GM19452 (cell line): Measurements from ENCODE around the gene MEGF6.

Experiments used
- ATAC-seq: cut with Tn5 transposase; IDR thresholded peaks from one replicate; pipeline ENCODE4 v1.9.1; 2021; ENCODE audit not compliant: unreplicated experiment

The MEGF6 gene

GRCh38 chr1:3609016-3609768, 2.1 kb downstream of the MEGF6 start:
- ATAC-seq: no peak

DNA sequence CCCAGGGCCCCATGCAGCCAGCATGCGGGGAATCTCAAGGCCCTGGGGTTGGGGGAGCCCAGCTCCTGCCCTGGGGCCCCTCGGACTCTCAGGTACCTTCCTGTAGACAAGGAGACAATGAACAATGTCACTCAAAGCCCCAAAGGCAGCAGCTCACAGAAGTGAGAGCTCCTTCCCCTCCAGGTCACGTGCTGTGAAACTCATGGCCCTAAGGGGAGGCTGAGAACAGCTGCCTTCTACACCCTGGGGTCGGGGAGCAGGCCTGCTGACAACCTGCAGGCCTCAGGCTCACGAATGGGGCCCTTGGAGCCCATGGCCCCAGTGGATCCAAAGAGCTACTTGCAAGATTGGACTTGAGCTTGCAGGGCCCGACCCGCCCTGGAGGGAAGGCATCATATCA, 3.2 kb downstream of the MEGF6 start:
- ATAC-seq: no peak

DNA sequence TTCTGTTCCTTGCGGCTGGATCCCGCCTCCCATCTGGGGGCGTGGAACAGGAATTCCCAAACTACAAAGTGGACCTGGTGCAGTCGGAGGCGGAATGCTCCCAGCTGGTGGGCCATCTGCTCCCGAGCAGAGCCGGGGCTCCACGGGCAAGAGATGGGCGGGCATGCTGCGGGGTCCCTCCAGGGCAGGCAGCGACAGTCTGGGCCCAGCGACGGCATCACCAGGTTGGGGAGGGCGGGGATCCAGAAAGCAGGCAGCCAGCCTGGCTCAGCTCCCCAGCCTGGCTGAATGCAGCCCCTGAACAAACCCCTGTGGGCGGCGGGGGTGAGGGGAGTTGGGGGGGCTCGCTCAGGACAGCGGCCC, 3.6 kb downstream of the MEGF6 start:
- no peak for ATAC-seq

GRCh38 chr1:3606779-3607702, 4.3 kb downstream of the MEGF6 start:
- ATAC-seq: no peak

GRCh38 chr1:3604997-3605823, 6.1 kb downstream of the MEGF6 start:
- ATAC-seq: no peak

DNA sequence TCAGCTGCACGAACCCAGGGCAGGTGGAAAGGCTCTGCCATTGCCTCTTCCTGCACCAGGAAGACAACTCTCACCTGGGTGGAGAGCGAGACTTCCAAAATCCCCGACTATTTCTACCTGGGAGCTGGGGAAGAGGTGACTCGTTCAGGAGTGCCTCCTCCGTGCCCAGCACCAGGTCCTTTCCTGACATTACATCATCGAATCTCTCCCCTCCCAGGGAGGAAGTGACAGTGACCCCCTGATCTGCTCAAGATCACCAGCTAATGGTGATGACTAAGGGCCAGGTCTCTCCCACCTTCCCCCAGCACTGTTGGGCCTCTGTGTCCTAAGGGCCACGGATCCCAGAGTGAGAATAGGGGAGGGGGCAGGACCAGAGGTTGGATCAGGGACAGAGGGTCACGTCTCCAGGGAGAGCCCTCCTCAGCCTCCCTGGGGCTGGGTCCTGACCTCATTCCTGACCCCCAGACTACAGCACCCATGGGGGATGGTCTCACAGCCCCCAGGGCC, 6.8 kb downstream of the MEGF6 start:
- ATAC-seq: no peak

- ATAC-seq: no peak
Measured at GRCh38 chr1:3603571-3604467, 7.5 kb downstream of the MEGF6 start.

- ATAC-seq: no peak
Measured at GRCh38 chr1:3603156-3603555, 8.2 kb downstream of the MEGF6 start.

GRCh38 chr1:3602375-3602774, 8.9 kb downstream of the MEGF6 start:
- ATAC-seq: no peak

GRCh38 chr1:3601743-3602142, 9.6 kb downstream of the MEGF6 start:
- ATAC-seq: no peak

GRCh38 chr1:3600354-3600753, 11.0 kb downstream of the MEGF6 start:
- no peak for ATAC-seq

GRCh38 chr1:3599816-3600215, 11.5 kb downstream of the MEGF6 start:
- ATAC-seq: no peak

GRCh38 chr1:3599286-3599811, 12.0 kb downstream of the MEGF6 start:
- ATAC-seq: no peak

DNA sequence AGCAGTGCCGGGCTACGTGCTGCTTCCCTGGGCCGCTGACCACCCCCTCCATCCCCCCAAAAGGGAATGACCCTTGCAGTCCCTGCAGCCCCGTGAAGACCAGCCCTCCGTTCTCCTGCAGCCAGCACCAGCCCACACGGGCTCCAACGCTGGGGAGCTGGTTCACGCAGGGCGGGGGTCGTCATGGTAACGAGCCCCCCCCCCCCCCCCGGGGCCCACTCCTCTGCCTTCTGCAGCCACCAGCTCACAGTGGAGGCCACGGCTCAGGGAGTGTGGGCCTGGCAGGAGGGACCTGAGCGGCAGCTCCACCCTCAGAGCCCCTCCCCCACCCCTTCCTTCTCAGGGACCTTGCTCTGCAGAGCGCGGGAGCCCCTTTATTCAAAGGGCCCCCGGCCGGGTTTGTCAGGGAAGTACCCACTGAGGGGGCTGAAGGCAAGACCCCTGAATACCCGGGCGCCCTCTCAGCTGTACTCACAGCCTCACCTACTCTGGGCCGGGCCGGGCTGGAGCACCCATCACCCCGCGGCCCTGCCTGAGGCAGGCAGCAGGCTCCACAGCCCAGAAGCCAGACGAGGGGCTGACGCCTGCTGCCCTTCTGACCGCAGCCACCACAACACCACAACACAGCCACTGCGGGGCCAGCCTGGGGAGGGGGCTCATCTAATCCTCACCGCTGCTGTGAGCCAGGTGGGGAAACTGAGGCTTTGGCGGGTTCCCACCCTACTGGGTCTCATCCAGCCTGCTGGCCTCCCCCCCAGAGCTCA, 12.6 kb downstream of the MEGF6 start:
- no peak for ATAC-seq

DNA sequence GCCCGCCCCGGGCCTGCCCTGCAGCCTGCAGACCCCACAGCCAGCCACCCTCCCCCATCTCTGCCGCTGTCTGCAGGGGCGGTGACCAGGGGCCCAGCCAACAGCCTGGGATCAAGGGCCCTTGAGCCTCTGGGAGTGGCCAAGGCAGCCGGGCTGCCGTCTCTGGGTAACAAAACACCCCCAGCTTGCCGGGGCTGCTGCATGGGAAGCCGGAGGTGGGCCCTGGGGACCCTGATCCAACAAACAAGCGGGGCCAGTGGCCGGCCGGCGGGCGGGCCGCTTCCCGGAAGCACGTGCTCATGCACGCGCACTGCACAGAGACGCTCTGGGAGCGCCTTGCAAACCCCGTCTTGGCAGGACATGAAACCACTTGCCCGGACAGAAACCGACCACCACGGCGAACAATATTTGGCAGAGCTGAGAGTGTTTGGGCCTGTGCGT, 13.2 kb downstream of the MEGF6 start:
- no peak for ATAC-seq

GRCh38 chr1:3597599-3597964, 13.7 kb downstream of the MEGF6 start:
- ATAC-seq: no peak

GRCh38 chr1:3596663-3597598, 14.4 kb downstream of the MEGF6 start:
- no peak for ATAC-seq

DNA sequence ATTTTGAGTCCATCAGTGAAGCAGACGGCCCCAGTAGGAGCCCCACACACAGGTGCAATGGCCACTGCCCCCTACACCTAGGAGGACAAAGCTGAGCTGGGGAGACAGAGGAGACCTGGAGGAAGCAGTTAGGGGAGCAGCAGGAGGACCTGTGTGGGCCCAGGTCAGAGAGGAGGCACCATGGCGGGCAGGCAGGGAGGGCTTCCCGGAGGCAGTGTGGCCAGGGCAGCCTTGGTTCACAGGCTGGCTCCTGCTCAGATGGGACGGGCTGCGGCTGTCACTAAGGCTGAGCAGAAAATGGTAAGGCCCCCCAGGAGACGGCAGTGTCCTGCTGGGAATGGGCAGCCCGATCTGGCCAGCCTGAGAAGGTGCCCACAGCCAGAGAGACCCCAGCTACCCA, 15.4 kb downstream of the MEGF6 start:
- no peak for ATAC-seq
